Measurements from ENCODE around the gene SLC9C1.
A peak's percentile ranks its signal among the peaks of the same experiment; 100 is the strongest.

Gene SLC9C1

GRCh38 chr3:112095731-112096130, 198.3 kb downstream of the SLC9C1 start:
- TF ChIP-seq CTCF (IDR thresholded peaks at IDR 0.05; ENCODE audit: low read depth, low read length), result no peak
- H3K4me3 ChIP-seq (ENCODE audit: low read depth, low read length), result no peak overlapping the region
- no peak for DNase-seq (ENCODE audit: low read depth, low spot score)
- in situ Hi-C loops (cut with HindIII; ENCODE audit: low sequenced_read_pairs), result no loop called here

- in situ Hi-C loops (cut with HindIII; ENCODE audit: low sequenced_read_pairs), result no loop called here
- no peak for DNase-seq (ENCODE audit: low read depth, low spot score)
- no peak for TF ChIP-seq CTCF (IDR thresholded peaks at IDR 0.05; ENCODE audit: low read depth, low read length)
- H3K4me3 ChIP-seq (ENCODE audit: low read depth, low read length), result no peak overlapping the region
Measured at GRCh38 chr3:112093180-112093522, 200.9 kb downstream of the SLC9C1 start.

GRCh38 chr3:112092496-112093179, 201.4 kb downstream of the SLC9C1 start:
- no peak overlapping the region for H3K4me3 ChIP-seq (ENCODE audit: low read depth, low read length)
- in situ Hi-C loops (cut with HindIII; ENCODE audit: low sequenced_read_pairs), result no loop called here
- peak; percentile 55 for DNase-seq (ENCODE audit: low read depth, low spot score)
- TF ChIP-seq CTCF (IDR thresholded peaks at IDR 0.05; ENCODE audit: low read depth, low read length), result no peak

DNA sequence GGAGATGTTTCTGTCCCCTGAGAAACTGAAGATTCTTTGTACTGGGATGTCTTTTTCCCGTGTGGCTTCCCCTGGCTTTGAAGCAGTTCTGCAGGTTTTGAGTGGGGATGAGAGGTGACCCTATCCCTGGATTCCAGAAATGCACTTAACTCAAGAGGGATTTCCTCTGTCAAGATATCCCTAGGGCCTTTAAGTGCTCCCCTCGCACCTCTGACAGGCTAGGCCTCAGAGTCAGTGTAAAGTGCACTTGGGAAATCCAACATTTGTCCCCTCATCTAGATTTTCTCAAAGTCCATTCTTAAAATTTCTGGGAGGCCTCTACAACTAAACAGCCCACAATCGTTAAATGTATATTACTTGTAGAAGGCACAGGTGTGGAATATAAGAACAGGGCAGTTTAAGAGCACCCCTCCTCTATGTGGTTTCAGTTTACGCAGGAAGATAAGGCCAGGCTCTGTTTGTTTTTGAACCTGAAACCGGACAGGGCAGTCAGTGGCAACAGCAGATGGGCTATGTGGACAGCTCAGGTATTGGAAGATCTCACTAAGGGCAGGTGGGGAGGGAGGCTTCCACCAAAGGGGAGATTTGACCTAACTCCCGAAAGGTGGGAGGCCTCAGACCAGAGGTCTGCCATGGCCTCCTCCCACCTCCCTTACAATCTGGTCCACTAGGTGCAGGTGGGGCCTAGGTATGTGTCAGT, 203.0 kb downstream of the SLC9C1 start:
- H3K4me3 ChIP-seq (ENCODE audit: low read depth, low read length), result no peak overlapping the region
- in situ Hi-C loops (cut with HindIII; ENCODE audit: low sequenced_read_pairs), result no loop called here
- no peak for DNase-seq (ENCODE audit: low read depth, low spot score)
- TF ChIP-seq CTCF (IDR thresholded peaks at IDR 0.05; ENCODE audit: low read depth, low read length), result no peak
